Esophagus squamous epithelium (tissue), 5 donors: ENCODE data around the gene SHOX. TPM values are rescaled to one million over a fixed set of nuclear protein-coding genes. Genes with fewer than 3 reads are reported as not detected.
"Not testable (repeated sequence)": the region's sequence is repeated elsewhere in the genome, so short reads cannot be mapped to it uniquely, and the experiment has no call there.

Experiments
- DNase-seq: peaks from one replicate; lab custom pipeline; 2025; lab: John Stamatoyannopoulos, UW
- H3K27ac ChIP-seq, 4 donors: fragments of 200-600 bp; sonication (generic); one replicate each; pipeline ENCODE4 v1.5.1; 2016 to 2019; ENCODE audit warnings: mild to moderate bottlenecking in 1 of 4
- H3K27me3 ChIP-seq, 4 donors: fragments of 200-600 bp; sonication (generic); 1 replicate in 3 of 4; 2 replicates in 1 of 4; pipeline versions ENCODE4 v1.5.1 to v1.6.0; 2017 to 2021; ENCODE audit warnings: antibody characterized with exemption in 1 of 4
- H3K36me3 ChIP-seq, 3 donors: fragments of 200-600 bp; sonication (generic); one replicate each; pipeline ENCODE4 v1.5.1; 2016 to 2019
- H3K4me1 ChIP-seq, 3 donors: fragments of 200-600 bp; sonication (generic); one replicate each; pipeline ENCODE4 v1.5.1; 2017 to 2019
- H3K4me3 ChIP-seq, 4 donors: fragments of 200-600 bp; sonication (generic); 1 replicate in 3 of 4; 2 replicates in 1 of 4; pipeline ENCODE4 v1.5.1; 2016 to 2019; ENCODE audit warnings: mild to moderate bottlenecking in 2 of 4, moderate library complexity in 1 of 4
- H3K9me3 ChIP-seq, 3 donors: fragments of 200-600 bp; sonication (generic); one replicate each; pipeline ENCODE4 v1.5.1; 2016 to 2019
- CTCF ChIP-seq, 6 experiments: fragments of 450-650 bp in 4 of 6; fragments of 200-600 bp in 2 of 6; sonication (generic) in 2 of 6; IDR thresholded peaks; one replicate each; pipeline ENCODE4 v1.5.1; 2016 to 2019; ENCODE audit warnings: antibody characterized with exemption in 6 of 6, mild to moderate bottlenecking in 4 of 6, moderate library complexity in 4 of 6
- POLR2A ChIP-seq, 4 donors: fragments of 450-650 bp; IDR thresholded peaks; one replicate each; pipeline ENCODE4 v1.6.1; 2017; ENCODE audit warnings: antibody characterized with exemption in 4 of 4, mild to moderate bottlenecking in 4 of 4, moderate library complexity in 3 of 4
- WGBS, 2 donors: methylation state at CpG; one replicate each; pipeline ENCODE4 v1.1.5; 2018; 5-methylcytosine and 5-hydroxymethylcytosine counted together
- intact Hi-C: fragments of 100-400 bp; cut with DNase I; formaldehyde crosslinking; loops from one replicate; pipeline ENCODE4 v1.15.0; 2022
- total RNA-seq, 4 donors: library from RNA; depleted of rRNA; stranded (reverse); fragments of >200 nt; gene quantifications; one replicate each; pipeline ENCODE4 v1.1.0, GENCODE V29; 2016
- donor health status: DM: yes; HTN: yes; CAD: no.

The SHOX gene
- total RNA-seq, 4 donors from 2014 or later = 0.19 TPM; not detected in 3

- H3K27me3 ChIP-seq = peaks cover 0 to 32% (median 2%) of the 10 kb centered on the region in 4 donors
- intact Hi-C loops = no loop called here
- WGBS, 2 donors = 72 to 86% methylated on average over 3 of the region's 5 CpGs
- no peak overlapping the region for H3K4me3 ChIP-seq
- H3K4me1 ChIP-seq = no peaks in the 10 kb centered on the region
- H3K9me3 ChIP-seq = peaks cover 0 to 22% (median 10%) of the 10 kb centered on the region in 3 donors
- H3K27ac ChIP-seq = no peak overlapping the region
- H3K36me3 ChIP-seq = no peaks in the 10 kb centered on the region
- DNase-seq = no peak
- TF ChIP-seq CTCF (IDR thresholded peaks at IDR 0.05) (no peak), POLR2A (IDR thresholded peaks at IDR 0.05) (no peak)
These were observed 16.5 kb upstream of the SHOX start for GRCh38 chrX:614136-614535.

- WGBS, 2 donors = 37 to 100% methylated on average over 1 to 7 of the region's 7 CpGs
- Histone ChIP-seq H3K4me3 (no peak overlapping the region), H3K9me3 (no peaks in the 10 kb centered on the region), H3K4me1 (no peaks in the 10 kb centered on the region), H3K27ac (no peak overlapping the region), H3K36me3 (no peaks in the 10 kb centered on the region), H3K27me3 (peaks cover 0 to 65% (median 7%) of the 10 kb centered on the region in 4 donors)
- no peak for DNase-seq
- intact Hi-C loops = no loop called here
- TF ChIP-seq CTCF (IDR thresholded peaks at IDR 0.05) = no peak
- TF ChIP-seq POLR2A (IDR thresholded peaks at IDR 0.05) = no peak
These were observed 13.2 kb upstream of the SHOX start for GRCh38 chrX:617401-617800.

- DNase-seq = no peak
- intact Hi-C loops = no loop called here
- no peaks in the 10 kb centered on the region for H3K36me3 ChIP-seq
- no peaks in the 10 kb centered on the region for H3K4me1 ChIP-seq
- WGBS, 2 donors = 55 to 64% methylated on average over 2 to 4 of the region's 8 CpGs
- H3K9me3 ChIP-seq = no peaks in the 10 kb centered on the region
- H3K27me3 ChIP-seq = peaks cover 0 to 65% (median 7%) of the 10 kb centered on the region in 4 donors
- H3K27ac ChIP-seq = no peak overlapping the region
- no peak for TF ChIP-seq POLR2A (IDR thresholded peaks at IDR 0.05)
- TF ChIP-seq CTCF (IDR thresholded peaks at IDR 0.05) = no peak
- no peak overlapping the region for H3K4me3 ChIP-seq
These were observed 12.7 kb upstream of the SHOX start for GRCh38 chrX:617891-618290.

GRCh38 chrX:618304-618703, 12.3 kb upstream of the SHOX start:
- H3K27me3 ChIP-seq = peaks cover 0 to 66% (median 7%) of the 10 kb centered on the region in 4 donors
- H3K27ac ChIP-seq, H3K36me3 ChIP-seq, DNase-seq, intact Hi-C loops, H3K4me3 ChIP-seq, H3K9me3 ChIP-seq, H3K4me1 ChIP-seq: not testable (repeated sequence)

GRCh38 chrX:618761-619450, 11.7 kb upstream of the SHOX start:
- intact Hi-C loops = no loop called here
- H3K4me3 ChIP-seq = no peak overlapping the region
- TF ChIP-seq CTCF (IDR thresholded peaks at IDR 0.05) = no peak
- no peak for TF ChIP-seq POLR2A (IDR thresholded peaks at IDR 0.05)
- peaks cover 0 to 6% (median 0%) of the 10 kb centered on the region in 3 donors for H3K4me1 ChIP-seq
- no peaks in the 10 kb centered on the region for H3K36me3 ChIP-seq
- no peak overlapping the region for H3K27ac ChIP-seq
- no peak for DNase-seq
- peaks cover 0 to 71% (median 7%) of the 10 kb centered on the region in 4 donors for H3K27me3 ChIP-seq
- no peaks in the 10 kb centered on the region for H3K9me3 ChIP-seq
- 37 to 59% methylated on average over 3 to 4 of the region's 54 CpGs for WGBS, 2 donors
